HEK293 (cell line): Measurements from ENCODE around the gene CIC.
A peak's percentile ranks its signal among the peaks of the same experiment; 100 is the strongest.

Source experiments
- ATF2 ChIP-seq: fragments of 450-650 bp; formaldehyde crosslinking; IDR thresholded peaks from 2 replicates; pipeline ENCODE4 v1.5.1; 2016; ENCODE audit warnings: missing biosample characterization, missing genetic modification characterization, low read depth
- BCL6B ChIP-seq: fragments of 450-650 bp; formaldehyde crosslinking; IDR thresholded peaks from 2 replicates; pipeline ENCODE4 v1.5.1; 2017; ENCODE audit warnings: missing biosample characterization, missing genetic modification characterization
- ELK4 ChIP-seq: IDR thresholded peaks from 2 replicates; pipeline ENCODE4 v1.6.1; 2011; ENCODE audit warnings: mild to moderate bottlenecking, low read depth, low read length, borderline replicate concordance
- HOXD13 ChIP-seq: sonication (generic); formaldehyde crosslinking; IDR thresholded peaks from 2 replicates; pipeline ENCODE4 v1.8.0; 2022; ENCODE audit warnings: missing genetic modification reagents, borderline replicate concordance
- KLF10 ChIP-seq: fragments of 450-650 bp; IDR thresholded peaks from 2 replicates; pipeline ENCODE4 v1.5.1; 2018; ENCODE audit warnings: missing biosample characterization, mild to moderate bottlenecking, missing genetic modification characterization
- MZF1 ChIP-seq: fragments of 450-650 bp; formaldehyde crosslinking; IDR thresholded peaks from 2 replicates; pipeline ENCODE4 v1.5.1; 2017; ENCODE audit warnings: missing biosample characterization, missing genetic modification characterization, borderline replicate concordance
- PRDM10 ChIP-seq: fragments of 450-650 bp; formaldehyde crosslinking; IDR thresholded peaks from 2 replicates; pipeline ENCODE4 v1.5.1; 2016; ENCODE audit warnings: missing biosample characterization, missing genetic modification characterization
- ZBTB10 ChIP-seq: fragments of 450-650 bp; formaldehyde crosslinking; IDR thresholded peaks from 2 replicates; pipeline ENCODE4 v1.5.1; 2016; ENCODE audit warnings: missing biosample characterization, missing genetic modification characterization
- ZNF132 ChIP-seq: fragments of 450-650 bp; formaldehyde crosslinking; IDR thresholded peaks from 2 replicates; pipeline ENCODE4 v1.5.1; 2017; ENCODE audit warnings: missing biosample characterization, missing genetic modification characterization, borderline replicate concordance
- ZNF184 ChIP-seq: fragments of 450-650 bp; IDR thresholded peaks from 2 replicates; pipeline ENCODE4 v1.5.1; 2018; ENCODE audit warnings: missing biosample characterization, mild to moderate bottlenecking, missing genetic modification characterization
- ZNF274 ChIP-seq, 2 experiments: fragments of 200-500 bp in 1 of 2; fragments of 450-650 bp in 1 of 2; sonication (Bioruptor generic) in 1 of 2; formaldehyde crosslinking in 1 of 2; IDR thresholded peaks; 2 replicates each; pipeline versions ENCODE4 v1.5.1 to v1.6.1; 2014 to 2016; ENCODE audit warnings: borderline replicate concordance in 1 of 2, inconsistent platforms in 1 of 2, low read length in 1 of 2, missing biosample characterization in 1 of 2, missing genetic modification characterization in 1 of 2
- ZNF404 ChIP-seq: fragments of 450-650 bp; formaldehyde crosslinking; IDR thresholded peaks from 2 replicates; pipeline ENCODE4 v1.5.1; 2017; ENCODE audit warnings: missing biosample characterization, missing genetic modification characterization
- ZNF426 ChIP-seq: fragments of 450-650 bp; formaldehyde crosslinking; IDR thresholded peaks from 2 replicates; pipeline ENCODE4 v1.5.1; 2017; ENCODE audit warnings: missing biosample characterization, missing genetic modification characterization, mild to moderate bottlenecking, inconsistent platforms, moderate library complexity
- ZNF449 ChIP-seq: fragments of 450-650 bp; formaldehyde crosslinking; IDR thresholded peaks from 2 replicates; pipeline ENCODE4 v1.5.1; 2017; ENCODE audit warnings: missing biosample characterization, mild to moderate bottlenecking, missing genetic modification characterization, moderate library complexity
- ZNF473 ChIP-seq: fragments of 450-650 bp; formaldehyde crosslinking; IDR thresholded peaks from 2 replicates; pipeline ENCODE4 v1.5.1; 2017; ENCODE audit warnings: missing biosample characterization, missing genetic modification characterization
- ZNF544 ChIP-seq: fragments of 450-650 bp; formaldehyde crosslinking; IDR thresholded peaks from 2 replicates; pipeline ENCODE4 v1.5.0; 2017; ENCODE audit warnings: missing biosample characterization, missing genetic modification characterization
- ZNF555 ChIP-seq: fragments of 450-650 bp; formaldehyde crosslinking; conservative IDR thresholded peaks from 2 replicates; pipeline ENCODE4 v1.5.1; 2017; ENCODE audit warnings: missing biosample characterization, mild to moderate bottlenecking, missing genetic modification characterization, inconsistent platforms
- ZNF561 ChIP-seq: fragments of 450-650 bp; IDR thresholded peaks from 2 replicates; pipeline ENCODE4 v1.5.1; 2018; ENCODE audit warnings: missing biosample characterization, missing genetic modification characterization, borderline replicate concordance
- ZNF660 ChIP-seq: fragments of 450-650 bp; IDR thresholded peaks from 2 replicates; pipeline ENCODE4 v1.5.1; 2018; ENCODE audit warnings: missing biosample characterization, mild to moderate bottlenecking, missing genetic modification characterization
- ZNF692 ChIP-seq: fragments of 450-650 bp; formaldehyde crosslinking; IDR thresholded peaks from 2 replicates; pipeline ENCODE4 v1.5.1; 2016; ENCODE audit warnings: missing biosample characterization, missing genetic modification characterization
- ZSCAN16 ChIP-seq: fragments of 450-650 bp; formaldehyde crosslinking; IDR thresholded peaks from 2 replicates; pipeline ENCODE4 v1.5.1; 2016; ENCODE audit warnings: missing biosample characterization, missing genetic modification characterization
- ZSCAN30 ChIP-seq: fragments of 450-650 bp; IDR thresholded peaks from 2 replicates; pipeline ENCODE4 v1.5.1; 2018; ENCODE audit warnings: missing biosample characterization, mild to moderate bottlenecking, missing genetic modification characterization, moderate library complexity
- ZSCAN4 ChIP-seq: fragments of 450-650 bp; formaldehyde crosslinking; IDR thresholded peaks from 2 replicates; pipeline ENCODE4 v1.5.1; 2017; ENCODE audit warnings: missing biosample characterization, missing genetic modification characterization

CIC gene

GRCh38 chr19:42269478-42270345, 660 bp downstream of the CIC start (continued):
- TF ChIP-seq ZNF449 (tag by site-specific recombination) (no peak), ZSCAN30 (tag by site-specific recombination) (no peak), ELK4 (no peak), ZNF184 (no peak), ZNF274 (IDR thresholded peaks at IDR 0.05; ENCODE audit: low read length) (no peak), ZNF274 (tag by site-specific recombination; IDR thresholded peaks at IDR 0.05; ENCODE audit: borderline replicate concordance) (no peak), ZNF692 (no peak), KLF10 (tag by site-specific recombination) (no peak), ZNF404 (tag by site-specific recombination) (no peak), ZSCAN4 (tag by site-specific recombination) (no peak), PRDM10 (tag by site-specific recombination) (no peak), HOXD13 (CRISPR knock-in tag) (no peak), ZNF561 (no peak), ZNF426 (tag by site-specific recombination) (no peak), ATF2 (no peak), ZBTB10 (tag by site-specific recombination) (peak; percentile 96), ZNF544 (no peak), ZNF555 (tag by site-specific recombination) (no peak), BCL6B (no peak), ZNF660 (tag by site-specific recombination) (no peak), ZNF473 (tag by site-specific recombination) (no peak), ZNF132 (tag by site-specific recombination) (no peak), MZF1 (no peak), ZSCAN16 (no peak)
